Endothelial cell of umbilical vein (primary cell): Measurements from ENCODE around the gene ITGA2. TPM values are rescaled to one million over a fixed set of nuclear protein-coding genes. Genes with fewer than 3 reads are reported as not detected.

Source experiments
- BruUV-seq: library from RNA; stranded (reverse); fragments of 400-500 nt; replicated peaks from 2 replicates; lab custom pipeline; 2021; lab: Mats Ljungman, UMichigan
- CTCF ChIA-PET: fragments of 300-600, 350-600 bp; sonication (Branson Sonifier 250); formaldehyde crosslinking; loops from one replicate; lab custom pipeline; 2021; ENCODE audit warnings: antibody characterized with exemption, inconsistent platforms; lab: Charles Lee
- POLR2A ChIA-PET: fragments of 300-600, 350-600 bp; sonication (Branson Sonifier 250); formaldehyde crosslinking; loops from one replicate; lab custom pipeline; 2021; ENCODE audit warnings: antibody characterized with exemption, inconsistent platforms; lab: Charles Lee
- DNase-seq: peaks from one replicate; pipeline ENCODE4 v3.0.0-alpha.2; 2011; ENCODE audit warnings: low read depth, low spot score
- FAIRE-seq: peaks from 2 replicates; lab custom pipeline; 2011; peaks lifted over from hg19 to GRCh38; lab: Jason Lieb, UNC
- H2AFZ ChIP-seq: 2 replicates; pipeline ENCODE4 v1.6.0; 2012; ENCODE audit warnings: low read depth, low read length, control low read depth, inconsistent platforms
- H3K27ac ChIP-seq: 2 replicates; pipeline ENCODE4 v1.5.1; 2011; ENCODE audit warnings: low read depth, mild to moderate bottlenecking, control low read depth, low read length, moderate library complexity; ENCODE audit not compliant: insufficient read depth
- H3K27me3 ChIP-seq, 2 experiments: 2 replicates each; pipeline versions ENCODE4 v1.6.0 to v1.6.1; 2011; ENCODE audit warnings: low read length in 2 of 2, mixed read lengths in 1 of 2; ENCODE audit not compliant: control insufficient read depth in 2 of 2, insufficient read depth in 2 of 2
- H3K36me3 ChIP-seq, 2 experiments: 2 replicates in 1 of 2; 3 replicates in 1 of 2; pipeline ENCODE4 v1.5.1; 2011; ENCODE audit warnings: low read length in 2 of 2, mild to moderate bottlenecking in 1 of 2, moderate library complexity in 1 of 2; ENCODE audit not compliant: control insufficient read depth in 2 of 2, insufficient read depth in 2 of 2; ENCODE audit errors: extremely low read depth in 1 of 2
- H3K4me1 ChIP-seq: 3 replicates; pipeline ENCODE4 v1.5.1; 2011; ENCODE audit warnings: mild to moderate bottlenecking, low read length; ENCODE audit not compliant: control insufficient read depth, insufficient read depth; ENCODE audit errors: extremely low read depth
- H3K4me2 ChIP-seq: 2 replicates; pipeline ENCODE4 v1.6.1; 2011; ENCODE audit warnings: low read length, control low read depth, mixed read lengths; ENCODE audit not compliant: insufficient read depth
- H3K4me3 ChIP-seq, 3 experiments: fragments of 200-600 bp in 1 of 3; sonication (generic), shearing (Covaris generic) in 1 of 3; replicated peaks in 1 of 3; 2 replicates each; pipeline ENCODE4 v1.5.1; 2011 to 2016; ENCODE audit warnings: control low read depth in 3 of 3, low read length in 3 of 3, mild to moderate bottlenecking in 2 of 3, inconsistent platforms in 1 of 3, low read depth in 1 of 3, moderate library complexity in 1 of 3; ENCODE audit not compliant: insufficient read depth in 1 of 3
- H3K79me2 ChIP-seq: 2 replicates; pipeline ENCODE4 v1.6.0; 2012; ENCODE audit warnings: low read length, inconsistent platforms; ENCODE audit not compliant: control insufficient read depth, insufficient read depth
- H3K9ac ChIP-seq: replicated peaks from 2 replicates; pipeline ENCODE3; 2011; ENCODE audit warnings: low read length, control low read depth; ENCODE audit not compliant: insufficient read depth; ENCODE audit errors: extremely low read depth
- H3K9me1 ChIP-seq: replicated peaks from 3 replicates; pipeline ENCODE4 v1.6.0; 2011; ENCODE audit warnings: mild to moderate bottlenecking, low read length; ENCODE audit not compliant: control insufficient read depth, insufficient read depth; ENCODE audit errors: extremely low read depth
- H3K9me3 ChIP-seq: replicated peaks from 2 replicates; pipeline ENCODE4 v1.5.1; 2012; ENCODE audit warnings: low read length, inconsistent platforms; ENCODE audit not compliant: control insufficient read depth, insufficient read depth
- H4K20me1 ChIP-seq: replicated peaks from 2 replicates; pipeline ENCODE3; 2011; ENCODE audit warnings: mild to moderate bottlenecking, low read length; ENCODE audit not compliant: control insufficient read depth, insufficient read depth; ENCODE audit errors: extremely low read depth
- CTCF ChIP-seq, 2 donors: IDR thresholded peaks; 1 replicate in 1 of 2; 2 replicates in 1 of 2; pipeline ENCODE4 v1.5.1; 2011; ENCODE audit warnings: low read length in 2 of 2, mild to moderate bottlenecking in 2 of 2, moderate library complexity in 2 of 2, control low read depth in 1 of 2, inconsistent platforms in 1 of 2, low read depth in 1 of 2; ENCODE audit not compliant: insufficient read depth in 1 of 2; ENCODE audit errors: extremely low read depth in 1 of 2
- EZH2 ChIP-seq: IDR thresholded peaks from 2 replicates; pipeline ENCODE4 v1.6.1; 2012; ENCODE audit warnings: borderline replicate concordance, low read depth, mild to moderate bottlenecking, moderate library complexity, low read length, inconsistent platforms; ENCODE audit not compliant: severe bottlenecking
- FOS ChIP-seq: IDR thresholded peaks from 2 replicates; pipeline ENCODE4 v1.6.1; 2011; ENCODE audit warnings: mild to moderate bottlenecking, low read length, moderate library complexity, borderline replicate concordance; ENCODE audit not compliant: insufficient read depth
- GATA2 ChIP-seq: IDR thresholded peaks from 2 replicates; pipeline ENCODE4 v1.7.0; 2011; ENCODE audit warnings: low read depth, mild to moderate bottlenecking, moderate library complexity, mixed read lengths, low read length; ENCODE audit not compliant: insufficient read length, insufficient read depth
- JUN ChIP-seq: IDR thresholded peaks from 2 replicates; pipeline ENCODE4 v1.6.1; 2011; ENCODE audit warnings: borderline replicate concordance, low read depth; ENCODE audit not compliant: insufficient read length, insufficient read depth
- MAX ChIP-seq: IDR thresholded peaks from 2 replicates; pipeline ENCODE4 v1.6.1; 2011; ENCODE audit not compliant: insufficient read depth, insufficient read length
- MYC ChIP-seq: IDR thresholded peaks from one replicate; pipeline ENCODE4 v1.6.1; 2011; ENCODE audit warnings: mild to moderate bottlenecking, low read depth, low read length
- POLR2A ChIP-seq: IDR thresholded peaks from 2 replicates; pipeline ENCODE4 v1.6.1; 2012; ENCODE audit warnings: low read depth, mild to moderate bottlenecking, control low read depth, low read length
- POLR2AphosphoS5 ChIP-seq: IDR thresholded peaks from 2 replicates; pipeline ENCODE4 v1.6.1; 2012; ENCODE audit warnings: low read depth, mild to moderate bottlenecking, control low read depth, low read length, moderate library complexity; ENCODE audit not compliant: insufficient read depth
- dilution Hi-C: fragments of 300-500 bp; cut with MboI; formaldehyde crosslinking; loops from one replicate; pipeline ENCODE4 v1.15.0; 2019; ENCODE audit warnings: low sequenced_read_pairs; ENCODE audit not compliant: extremely low pct_ligation_motif_present
- intact Hi-C: fragments of 100-400 bp; cut with micrococcal nuclease; formaldehyde crosslinking; loops from one replicate; pipeline ENCODE4 v1.10.0; 2022
- polyA plus RNA-seq, 4 experiments: library from polyadenylated mRNA; depleted of rRNA in 3 of 4; stranded (reverse) in 3 of 4; unstranded in 1 of 4; fragments of >200 nt; gene quantifications; 2 replicates each; pipeline versions ENCODE4 v1.2.1 to v1.2.3, GENCODE V29; 2011 to 2012; ENCODE audit warnings: missing spikeins in 1 of 4
- total RNA-seq: library from RNA; stranded (reverse); gene quantifications from 2 replicates; pipeline ENCODE4 v1.2.3, GENCODE V29; 2021

ITGA2 gene
- total and polyA plus RNA-seq, 2 donors (not counting 3 experiments of a cell fraction or from before 2014, with no cell fraction given) = 11.2 to 62.3 TPM

- Histone ChIP-seq H3K4me2 (no peak overlapping the region), H3K9me3 (no peaks in the 10 kb centered on the region), H3K79me2 (no peaks in the 10 kb centered on the region), H3K9ac (no peak overlapping the region), H4K20me1 (no peaks in the 10 kb centered on the region), H3K4me3 (no peak overlapping the region), H2AFZ (no peak overlapping the region), H3K9me1 (no peaks in the 10 kb centered on the region), H3K4me1 (peaks cover 16% of the 10 kb centered on the region), H3K27me3 (no peaks in the 10 kb centered on the region), H3K27ac (no peak overlapping the region), H3K36me3 (no peaks in the 10 kb centered on the region)
- CTCF ChIA-PET = interaction anchor here (0.9 to 2.1 kb wide), 3 partner anchors 83 to 143 kb away, joined by 4 to 8 read pairs (median 7); no protein-coding TSS in a partner anchor
- dilution Hi-C loops (no loop called here), intact Hi-C loops (no loop called here)
- no TSS peak for BruUV-seq
- TF ChIP-seq GATA2 = no peak
- no peak for TF ChIP-seq CTCF (IDR thresholded peaks at IDR 0.05; ENCODE audit: extremely low read depth in 1 of 2, insufficient read depth in 1 of 2, low read depth in 1 of 2, low read length in 2 of 2)
- TF ChIP-seq MYC = no peak
- no peak for TF ChIP-seq JUN
- no peak for TF ChIP-seq FOS
- TF ChIP-seq POLR2A = no peak
- TF ChIP-seq POLR2AphosphoS5 = no peak
- TF ChIP-seq EZH2 = no peak
- no peak for TF ChIP-seq MAX
- DNase-seq (no peak), FAIRE-seq (no peak)
- POLR2A ChIA-PET = no interaction called here
Observed at GRCh38 chr5:52952483-52952882, 36.7 kb upstream of the ITGA2 start.
